H1 (cell line): ENCODE results near the gene CACNA1B. TPM values are rescaled to one million over a fixed set of nuclear protein-coding genes. Genes with fewer than 3 reads are reported as not detected.

Experiments used
- BACH1 ChIP-seq: IDR thresholded peaks from 2 replicates; pipeline ENCODE4 v1.6.1; 2012; ENCODE audit warnings: low read length, improper control_type of control experiment
- NANOG ChIP-seq: IDR thresholded peaks from 2 replicates; pipeline ENCODE4 v1.6.1; 2011; ENCODE audit warnings: low read length, low read depth, mild to moderate bottlenecking, inconsistent platforms; ENCODE audit not compliant: insufficient read depth, poor library complexity, severe bottlenecking
- polyA plus RNA-seq, 7 experiments: library from polyadenylated mRNA; depleted of rRNA in 3 of 7; stranded (reverse) in 5 of 7; unstranded in 2 of 7; fragments of >200 nt in 5 of 7; fragments of 200-250 nt in 2 of 7; gene quantifications; 1 replicate in 5 of 7; 2 replicates in 1 of 7; 4 replicates in 1 of 7; pipeline versions ENCODE4 v1.2.1 to v1.2.3, GENCODE V29; 2011 to 2013; ENCODE audit warnings: missing spikeins in 2 of 7, mixed read lengths in 2 of 7
- total RNA-seq: library from RNA; stranded (reverse); fragmentation: NEBNext Ultra II Directional; extraction: Animal tissue kit (Norgen Biotek cat#: 25700); gene quantifications from 2 replicates; pipeline ENCODE4 v1.2.1, GENCODE V29; 2021

Gene CACNA1B
- total and polyA plus RNA-seq, 2 of the 8 experiments (the other 6 are each of a cell fraction or from before 2014, with no cell fraction given) = 1.5 to 5.7 TPM

DNA sequence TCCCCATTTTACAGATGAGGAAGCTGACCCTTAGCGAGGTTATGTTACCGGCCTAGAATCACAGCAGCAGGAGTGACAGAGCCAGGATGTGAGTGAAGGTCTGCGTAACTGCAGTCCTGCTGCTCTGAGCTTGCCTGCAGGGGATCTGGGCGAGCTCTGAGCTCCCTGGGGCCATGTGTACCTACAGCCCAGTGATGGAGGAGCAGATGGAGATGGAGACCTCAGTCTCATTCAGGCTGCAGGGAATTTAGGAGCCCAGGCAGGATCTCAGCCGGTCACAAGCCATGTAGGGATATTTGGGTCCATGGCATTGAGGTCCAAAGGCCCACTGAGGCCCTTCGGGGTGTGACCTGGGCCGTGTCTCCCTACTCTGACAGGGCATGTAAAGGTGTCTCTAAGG lies 170.6 kb downstream of the CACNA1B start (continued):
- TF ChIP-seq BACH1 = no peak
- no peak for TF ChIP-seq NANOG
